Kidney epithelial cell (primary cell): ENCODE measurements around the gene RASEF. TPM values are rescaled to one million over a fixed set of nuclear protein-coding genes. Genes with fewer than 3 reads are reported as not detected.

Source experiments
- DNase-seq: peaks from one replicate; pipeline ENCODE4 v3.0.0-alpha.2; 2010; ENCODE audit warnings: low read depth
- H3K27me3 ChIP-seq: 2 replicates; pipeline ENCODE4 v1.6.0; 2011; ENCODE audit warnings: low read length; ENCODE audit not compliant: control insufficient read depth, insufficient read depth
- H3K36me3 ChIP-seq: 2 replicates; pipeline ENCODE4 v1.5.1; 2011; ENCODE audit warnings: low read length; ENCODE audit not compliant: control insufficient read depth, insufficient read depth
- H3K4me3 ChIP-seq: 2 replicates; pipeline ENCODE4 v1.5.1; 2011; ENCODE audit warnings: low read depth, mild to moderate bottlenecking, control low read depth, low read length
- total RNA-seq: library from RNA; depleted of rRNA; stranded (reverse); fragments of >200 nt; gene quantifications from 2 replicates; pipeline ENCODE4 v1.2.3, GENCODE V29; 2015
- TF ChIP-seq, protein P1 (sequence below): IDR thresholded peaks from 2 replicates; pipeline ENCODE4 v1.5.1; 2011; ENCODE audit warnings: mild to moderate bottlenecking, moderate library complexity, low read length, control low read depth, inconsistent platforms; ENCODE audit not compliant: insufficient read depth, poor library complexity, severe bottlenecking

Gene RASEF
- total RNA-seq, 1 donor from 2014 or later = 10.2 TPM

DNA sequence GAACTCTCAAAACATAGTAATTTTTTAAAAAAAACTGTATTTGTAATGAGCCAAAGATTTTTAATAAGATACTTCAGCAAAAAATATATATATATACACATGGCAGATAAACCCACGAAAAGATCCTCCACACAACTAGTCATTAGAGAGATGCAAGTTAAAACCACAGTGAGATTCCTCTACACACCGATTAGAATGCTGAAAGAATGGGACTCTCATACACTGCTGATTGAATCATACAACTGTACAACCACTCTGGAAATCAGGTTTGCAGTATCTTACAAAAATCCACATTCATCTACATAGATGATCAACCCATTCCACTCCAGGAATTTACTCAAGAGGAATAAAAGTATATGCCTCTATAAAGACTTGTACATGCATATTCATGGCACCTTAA, 43.7 kb downstream of the RASEF start:
- TF ChIP-seq, protein P1, sequence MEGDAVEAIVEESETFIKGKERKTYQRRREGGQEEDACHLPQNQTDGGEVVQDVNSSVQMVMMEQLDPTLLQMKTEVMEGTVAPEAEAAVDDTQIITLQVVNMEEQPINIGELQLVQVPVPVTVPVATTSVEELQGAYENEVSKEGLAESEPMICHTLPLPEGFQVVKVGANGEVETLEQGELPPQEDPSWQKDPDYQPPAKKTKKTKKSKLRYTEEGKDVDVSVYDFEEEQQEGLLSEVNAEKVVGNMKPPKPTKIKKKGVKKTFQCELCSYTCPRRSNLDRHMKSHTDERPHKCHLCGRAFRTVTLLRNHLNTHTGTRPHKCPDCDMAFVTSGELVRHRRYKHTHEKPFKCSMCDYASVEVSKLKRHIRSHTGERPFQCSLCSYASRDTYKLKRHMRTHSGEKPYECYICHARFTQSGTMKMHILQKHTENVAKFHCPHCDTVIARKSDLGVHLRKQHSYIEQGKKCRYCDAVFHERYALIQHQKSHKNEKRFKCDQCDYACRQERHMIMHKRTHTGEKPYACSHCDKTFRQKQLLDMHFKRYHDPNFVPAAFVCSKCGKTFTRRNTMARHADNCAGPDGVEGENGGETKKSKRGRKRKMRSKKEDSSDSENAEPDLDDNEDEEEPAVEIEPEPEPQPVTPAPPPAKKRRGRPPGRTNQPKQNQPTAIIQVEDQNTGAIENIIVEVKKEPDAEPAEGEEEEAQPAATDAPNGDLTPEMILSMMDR = no peak
- Histone ChIP-seq H3K36me3 (no peaks in the 10 kb centered on the region), H3K27me3 (no peaks in the 10 kb centered on the region), H3K4me3 (no peak overlapping the region)
- no peak for DNase-seq

DNA sequence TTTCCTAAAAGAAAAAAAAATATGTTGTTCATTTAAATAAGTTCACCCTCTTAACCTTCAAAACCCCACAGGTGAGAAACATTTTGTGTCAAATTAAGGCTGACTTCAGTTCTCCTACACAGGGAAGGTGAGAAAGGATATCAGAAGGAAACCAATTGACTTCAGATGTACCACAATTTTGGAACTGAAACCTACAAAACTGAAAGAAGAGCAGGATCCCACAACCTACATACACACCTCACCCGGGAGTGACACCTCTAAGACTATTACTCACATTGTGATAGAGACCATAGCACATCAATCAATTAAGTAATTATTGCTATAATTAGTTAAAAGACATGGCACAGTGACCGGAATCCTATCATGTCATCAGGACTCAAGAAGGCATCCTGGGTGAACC, 47.0 kb downstream of the RASEF start:
- Histone ChIP-seq H3K27me3 (no peaks in the 10 kb centered on the region), H3K36me3 (no peaks in the 10 kb centered on the region), H3K4me3 (no peak overlapping the region)
- DNase-seq = no peak
- TF ChIP-seq, protein P1 = no peak

DNA sequence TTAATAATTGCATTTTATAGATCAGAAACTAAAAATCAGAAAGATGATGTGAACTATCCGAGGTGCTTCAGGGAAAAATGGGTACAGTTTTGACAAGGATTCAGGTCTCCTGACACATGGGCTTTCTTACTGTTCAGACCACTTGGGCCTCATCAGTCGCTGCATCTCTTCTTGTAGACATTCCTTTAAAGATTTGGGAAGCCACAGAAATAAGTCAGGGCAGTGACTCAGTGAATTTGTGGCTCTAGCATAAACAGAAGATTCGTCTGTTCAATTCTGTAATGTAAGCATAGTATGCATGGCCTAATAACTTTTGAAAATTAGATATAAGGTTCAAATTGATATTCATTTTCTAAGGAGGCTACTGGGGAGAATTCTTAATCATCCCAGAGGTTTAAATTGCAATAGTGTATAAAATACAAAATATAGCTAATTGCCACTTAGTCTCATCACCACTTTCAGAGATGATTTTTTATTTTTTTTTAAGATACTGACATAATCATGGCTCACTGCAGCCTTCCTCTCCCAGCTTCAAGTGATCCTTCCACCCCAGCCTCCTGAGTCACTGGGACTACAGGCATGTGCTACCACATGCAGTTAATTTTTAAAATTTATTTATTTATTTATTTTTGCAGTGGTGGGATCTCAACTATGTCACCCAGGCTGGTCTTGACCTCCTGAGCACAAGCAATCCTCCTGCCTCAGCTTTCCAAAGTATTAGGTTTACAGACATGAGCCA, 48.9 kb downstream of the RASEF start:
- DNase-seq = no peak
- Histone ChIP-seq H3K36me3 (no peaks in the 10 kb centered on the region), H3K27me3 (no peaks in the 10 kb centered on the region), H3K4me3 (no peak overlapping the region)
- TF ChIP-seq, protein P1 = no peak

DNA sequence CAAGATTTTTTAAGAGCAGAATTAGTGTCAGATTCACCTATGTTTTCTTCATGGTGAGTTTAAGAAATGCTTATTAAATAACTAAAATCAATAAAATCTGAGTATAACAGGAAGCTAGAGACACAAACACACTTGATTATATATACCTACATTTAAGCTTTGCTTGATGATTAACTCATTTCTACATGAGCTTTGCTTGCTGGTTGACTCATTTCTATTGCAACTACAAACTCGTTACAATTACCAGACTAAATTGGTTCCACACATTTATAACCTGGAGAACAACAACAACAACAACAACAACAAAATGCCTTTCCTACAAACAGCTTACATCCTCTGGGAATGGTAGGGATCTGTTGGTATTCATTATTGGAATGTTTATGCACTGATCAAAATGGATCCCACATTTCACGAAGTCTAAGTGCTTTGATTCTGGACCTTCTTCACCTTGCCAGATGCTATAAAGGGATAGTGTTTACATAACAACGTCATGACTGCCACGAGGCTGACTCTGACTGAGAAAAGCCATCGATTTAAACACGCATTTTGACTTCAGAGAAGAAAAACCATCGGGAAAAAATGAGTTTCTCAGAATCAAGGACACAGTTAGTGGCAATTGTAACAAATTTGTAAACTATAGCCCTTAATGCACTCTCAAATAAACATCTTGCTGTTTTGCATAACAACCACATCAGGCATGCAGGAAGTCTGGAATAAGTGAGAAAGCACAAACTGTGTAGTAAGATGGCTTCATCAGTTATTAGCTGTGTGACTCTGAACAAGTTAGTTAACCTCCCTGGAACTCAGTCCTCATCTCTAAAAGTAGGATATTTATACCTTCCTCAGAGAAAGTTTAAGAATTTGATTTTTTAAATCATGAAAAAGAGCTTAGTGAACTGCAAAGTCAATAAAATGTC, 49.8 kb downstream of the RASEF start:
- Histone ChIP-seq H3K27me3 (no peaks in the 10 kb centered on the region), H3K36me3 (no peaks in the 10 kb centered on the region), H3K4me3 (no peak overlapping the region)
- DNase-seq = no peak
- TF ChIP-seq, protein P1 = no peak

DNA sequence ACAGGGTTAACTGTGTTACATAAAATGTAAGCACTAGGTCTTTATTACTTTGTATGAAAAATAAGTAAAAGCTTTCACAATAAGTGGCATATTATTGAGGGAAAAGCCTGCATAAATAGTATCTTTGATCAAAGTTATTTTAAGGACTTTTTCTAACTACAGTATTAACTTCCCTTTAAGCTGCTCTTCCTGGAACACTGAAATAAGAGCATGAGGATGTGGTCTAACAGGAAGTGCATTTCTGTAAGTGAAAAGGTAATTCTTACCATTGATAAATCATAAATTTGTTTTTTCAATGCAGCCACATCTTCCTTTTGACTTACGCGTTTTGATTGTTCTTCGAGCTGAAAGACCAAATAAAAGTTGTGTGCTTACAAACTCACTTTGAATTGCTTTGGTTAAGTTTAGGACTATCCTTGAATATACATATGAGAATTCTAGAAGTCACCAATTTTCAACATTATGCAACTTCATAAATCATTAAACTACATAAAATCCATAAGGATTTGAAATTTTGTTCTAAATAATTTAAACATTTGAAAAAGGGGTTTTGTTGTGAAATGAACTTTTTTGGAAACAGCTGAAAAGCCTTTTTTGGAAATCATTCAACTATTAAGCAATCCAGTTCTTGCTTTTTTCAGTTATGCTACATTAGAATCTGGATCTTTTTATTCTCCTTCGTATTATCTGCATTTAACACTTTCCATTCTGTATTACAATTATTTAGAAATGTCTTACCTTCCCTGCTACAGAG, 50.6 kb downstream of the RASEF start:
- no peak overlapping the region for H3K4me3 ChIP-seq
- DNase-seq = no peak
- TF ChIP-seq, protein P1 = no peak
- no peaks in the 10 kb centered on the region for H3K27me3 ChIP-seq
- no peaks in the 10 kb centered on the region for H3K36me3 ChIP-seq
